H1 (cell line): ENCODE results near the gene DAAM1. TPM values are rescaled to one million over a fixed set of nuclear protein-coding genes. Genes with fewer than 3 reads are reported as not detected.

Experiments
- ASH2L ChIP-seq: fragments of 200-600, 300-600 bp; sonication (generic); IDR thresholded peaks from one replicate; pipeline ENCODE4 v1.7.1; 2017; ENCODE audit warnings: low read length
- FOSL1 ChIP-seq: IDR thresholded peaks from 2 replicates; pipeline ENCODE4 v1.6.1; 2011; ENCODE audit warnings: mild to moderate bottlenecking, low read depth, low read length, moderate library complexity; ENCODE audit not compliant: insufficient read depth
- GTF2F1 ChIP-seq: IDR thresholded peaks from 2 replicates; pipeline ENCODE4 v1.6.1; 2012; ENCODE audit warnings: low read depth, low read length, improper control_type of control experiment, borderline replicate concordance
- KDM1A ChIP-seq: fragments of 200-600, 300-600 bp; sonication (generic); IDR thresholded peaks from 2 replicates; pipeline ENCODE4 v1.7.1; 2016; ENCODE audit warnings: mild to moderate bottlenecking, low read length, borderline replicate concordance
- POLR2A ChIP-seq, 2 experiments: IDR thresholded peaks; 1 replicate in 1 of 2; 2 replicates in 1 of 2; pipeline ENCODE4 v1.6.1; 2011; ENCODE audit warnings: low read depth in 2 of 2, low read length in 2 of 2, mild to moderate bottlenecking in 2 of 2; ENCODE audit errors: control extremely low read depth in 1 of 2
- polyA plus RNA-seq, 7 experiments: library from polyadenylated mRNA; depleted of rRNA in 3 of 7; stranded (reverse) in 5 of 7; unstranded in 2 of 7; fragments of >200 nt in 5 of 7; fragments of 200-250 nt in 2 of 7; gene quantifications; 1 replicate in 5 of 7; 2 replicates in 1 of 7; 4 replicates in 1 of 7; pipeline versions ENCODE4 v1.2.1 to v1.2.3, GENCODE V29; 2011 to 2013; ENCODE audit warnings: missing spikeins in 2 of 7, mixed read lengths in 2 of 7
- total RNA-seq: library from RNA; stranded (reverse); fragmentation: NEBNext Ultra II Directional; extraction: Animal tissue kit (Norgen Biotek cat#: 25700); gene quantifications from 2 replicates; pipeline ENCODE4 v1.2.1, GENCODE V29; 2021

Gene DAAM1
- total and polyA plus RNA-seq, 2 of the 8 experiments (the other 6 are each of a cell fraction or from before 2014, with no cell fraction given) = 5.0 to 44.9 TPM

- no peak for TF ChIP-seq POLR2A (IDR thresholded peaks at IDR 0.05; ENCODE audit: control extremely low read depth in 1 of 2, low read depth in 2 of 2, low read length in 2 of 2)
- no peak for TF ChIP-seq KDM1A
- TF ChIP-seq FOSL1 = no peak
- no peak for TF ChIP-seq GTF2F1
- TF ChIP-seq ASH2L = no peak
Measured at GRCh38 chr14:59363531-59364226, 175.2 kb downstream of the DAAM1 start (continued).
